Right renal pelvis (tissue), 4 donors: ENCODE results near the gene HECW1. TPM values are rescaled to one million over a fixed set of nuclear protein-coding genes. Genes with fewer than 3 reads are reported as not detected.
A peak's percentile ranks its signal among the peaks of the same experiment; 100 is the strongest.

ENCODE experiments used
- DNase-seq, 4 donors: peaks; one replicate each; pipeline ENCODE4 v3.0.0-alpha.2; 2013; ENCODE audit warnings: low read depth in 4 of 4, low spot score in 3 of 4, missing footprints in 1 of 4
- polyA plus RNA-seq, 4 donors: library from polyadenylated mRNA; unstranded; fragments of 120-200 nt; gene quantifications; one replicate each; pipeline ENCODE4 v1.2.1, GENCODE V29; 2013; ENCODE audit not compliant: insufficient read length in 4 of 4

HECW1 gene
- polyA plus RNA-seq, 4 donors: 5.1 to 7.2 (median 6.9) TPM

- no peak for DNase-seq
These were observed 407.8 kb downstream of the HECW1 start for GRCh38 chr7:43520201-43520600.

GRCh38 chr7:43522406-43523156 lies 410.1 kb downstream of the HECW1 start:
- DNase-seq: no peak

GRCh38 chr7:43528576-43529354 lies 416.3 kb downstream of the HECW1 start:
- no peak for DNase-seq

- DNase-seq: no peak
These were observed 418.3 kb downstream of the HECW1 start for GRCh38 chr7:43530553-43531410.

GRCh38 chr7:43531700-43532099 lies 419.3 kb downstream of the HECW1 start:
- DNase-seq: no peak

GRCh38 chr7:43533801-43534479 lies 421.5 kb downstream of the HECW1 start:
- peak; percentile 5 to 19 (median 10) for DNase-seq

- DNase-seq: no peak
These were observed 422.6 kb downstream of the HECW1 start for GRCh38 chr7:43535031-43535451.

GRCh38 chr7:43535810-43536585 lies 423.6 kb downstream of the HECW1 start:
- DNase-seq: no peak

GRCh38 chr7:43536773-43537172 lies 424.3 kb downstream of the HECW1 start:
- no peak for DNase-seq

- DNase-seq: no peak
These were observed 425.4 kb downstream of the HECW1 start for GRCh38 chr7:43537765-43538403.

GRCh38 chr7:43538404-43538771 lies 425.9 kb downstream of the HECW1 start:
- no peak for DNase-seq

GRCh38 chr7:43540471-43540870 lies 428.0 kb downstream of the HECW1 start:
- no peak for DNase-seq

GRCh38 chr7:43542716-43543115 lies 430.3 kb downstream of the HECW1 start:
- DNase-seq: no peak

- DNase-seq: no peak
These were observed 433.8 kb downstream of the HECW1 start for GRCh38 chr7:43546231-43546630.

- no peak for DNase-seq
These were observed 438.0 kb downstream of the HECW1 start for GRCh38 chr7:43550427-43550826.

- DNase-seq: no peak
These were observed 439.7 kb downstream of the HECW1 start for GRCh38 chr7:43552122-43552521.

- no peak for DNase-seq
These were observed 441.6 kb downstream of the HECW1 start for GRCh38 chr7:43553999-43554398.

GRCh38 chr7:43554423-43554822 lies 442.0 kb downstream of the HECW1 start:
- DNase-seq: no peak

GRCh38 chr7:43557831-43558495 lies 445.5 kb downstream of the HECW1 start:
- no peak for DNase-seq
